C4-2B (cell line): ENCODE results near the gene SECISBP2.

Experiments
- ZFX ChIP-seq: fragments of 450-650 bp; IDR thresholded peaks from 2 replicates; pipeline ENCODE4 v1.6.1; 2017
- TF ChIP-seq, protein P1 (sequence below): fragments of 450-650 bp; conservative IDR thresholded peaks from 2 replicates; pipeline ENCODE4 v1.5.1; 2017; ENCODE audit warnings: mild to moderate bottlenecking

DNA sequence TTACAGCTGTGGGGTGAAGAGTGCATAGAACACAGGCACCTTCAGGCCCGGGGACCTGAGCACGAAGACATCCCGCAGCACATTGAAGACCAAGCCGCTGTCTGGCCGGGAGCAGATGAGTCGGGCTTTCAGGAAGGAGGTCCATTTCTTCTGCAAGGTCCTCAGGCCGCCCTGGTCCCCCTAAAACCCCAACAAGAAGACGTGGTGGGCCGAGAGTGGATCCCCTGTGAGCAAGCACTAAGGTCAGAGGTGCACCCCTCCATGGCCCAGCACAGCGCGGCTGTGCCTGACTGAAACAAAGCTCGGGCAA, 70.5 kb downstream of the SECISBP2 start:
- TF ChIP-seq, protein P1, sequence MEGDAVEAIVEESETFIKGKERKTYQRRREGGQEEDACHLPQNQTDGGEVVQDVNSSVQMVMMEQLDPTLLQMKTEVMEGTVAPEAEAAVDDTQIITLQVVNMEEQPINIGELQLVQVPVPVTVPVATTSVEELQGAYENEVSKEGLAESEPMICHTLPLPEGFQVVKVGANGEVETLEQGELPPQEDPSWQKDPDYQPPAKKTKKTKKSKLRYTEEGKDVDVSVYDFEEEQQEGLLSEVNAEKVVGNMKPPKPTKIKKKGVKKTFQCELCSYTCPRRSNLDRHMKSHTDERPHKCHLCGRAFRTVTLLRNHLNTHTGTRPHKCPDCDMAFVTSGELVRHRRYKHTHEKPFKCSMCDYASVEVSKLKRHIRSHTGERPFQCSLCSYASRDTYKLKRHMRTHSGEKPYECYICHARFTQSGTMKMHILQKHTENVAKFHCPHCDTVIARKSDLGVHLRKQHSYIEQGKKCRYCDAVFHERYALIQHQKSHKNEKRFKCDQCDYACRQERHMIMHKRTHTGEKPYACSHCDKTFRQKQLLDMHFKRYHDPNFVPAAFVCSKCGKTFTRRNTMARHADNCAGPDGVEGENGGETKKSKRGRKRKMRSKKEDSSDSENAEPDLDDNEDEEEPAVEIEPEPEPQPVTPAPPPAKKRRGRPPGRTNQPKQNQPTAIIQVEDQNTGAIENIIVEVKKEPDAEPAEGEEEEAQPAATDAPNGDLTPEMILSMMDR = no peak
- TF ChIP-seq ZFX = no peak
